Body of pancreas (tissue), 4 donors: ENCODE data around the gene TLR1. TPM values are rescaled to one million over a fixed set of nuclear protein-coding genes. Genes with fewer than 3 reads are reported as not detected.

Experiments
- ATAC-seq: fragments of 150-250 bp; one replicate; pipeline ENCODE4 v1.9.1; 2016
- DNase-seq, 4 donors: peaks; one replicate each; pipeline ENCODE4 v3.0.0-alpha.2; 2019
- H3K27ac ChIP-seq, 4 donors: fragments of 200-600 bp; sonication (generic); 1 replicate in 3 of 4; 2 replicates in 1 of 4; pipeline versions ENCODE4 v1.5.1 to v1.6.1; 2016 to 2019; ENCODE audit warnings: mild to moderate bottlenecking in 1 of 4, mixed read lengths in 1 of 4, moderate library complexity in 1 of 4
- H3K27me3 ChIP-seq, 2 donors: fragments of 200-600 bp; sonication (generic); one replicate each; pipeline ENCODE4 v1.6.0; 2016; ENCODE audit warnings: mild to moderate bottlenecking in 1 of 2
- H3K36me3 ChIP-seq, 2 donors: fragments of 200-600 bp; sonication (generic); replicated peaks in 1 of 2; 2 replicates each; pipeline ENCODE4 v1.5.1; 2016; ENCODE audit warnings: low read depth in 2 of 2; ENCODE audit not compliant: insufficient read depth in 1 of 2
- H3K4me1 ChIP-seq: fragments of 200-600 bp; sonication (generic); one replicate; pipeline ENCODE4 v1.6.0; 2016
- H3K4me3 ChIP-seq, 2 donors: fragments of 200-600 bp; sonication (generic); 1 replicate in 1 of 2; 2 replicates in 1 of 2; pipeline ENCODE4 v1.5.1; 2016 to 2019
- H3K9me3 ChIP-seq, 3 donors: fragments of 200-600 bp; sonication (generic); 1 replicate in 2 of 3; 2 replicates in 1 of 3; pipeline ENCODE4 v1.5.1; 2016
- POLR2A ChIP-seq, 3 donors: fragments of 450-650 bp; IDR thresholded peaks; one replicate each; pipeline ENCODE4 v1.6.1; 2016; ENCODE audit warnings: antibody characterized with exemption in 3 of 3, mild to moderate bottlenecking in 2 of 3
- WGBS, 2 donors: methylation state at CpG; one replicate each; pipeline ENCODE4 v1.1.5; 2017; 5-methylcytosine and 5-hydroxymethylcytosine counted together
- intact Hi-C: fragments of 100-400 bp; cut with DNase I; formaldehyde crosslinking; loops from one replicate; pipeline ENCODE4 v1.15.1; 2023
- total RNA-seq, 2 donors: library from RNA; depleted of rRNA; stranded (reverse); fragments of >200 nt; gene quantifications; one replicate each; pipeline ENCODE4 v1.1.0, GENCODE V29; 2016
- TF ChIP-seq, protein P1 (sequence below), 7 experiments: fragments of 450-650 bp in 4 of 7; fragments of 200-600 bp in 3 of 7; sonication (generic) in 3 of 7; IDR thresholded peaks; one replicate each; pipeline ENCODE4 v1.5.1; 2016 to 2019; ENCODE audit warnings: antibody characterized with exemption in 7 of 7

The TLR1 gene, protein sequence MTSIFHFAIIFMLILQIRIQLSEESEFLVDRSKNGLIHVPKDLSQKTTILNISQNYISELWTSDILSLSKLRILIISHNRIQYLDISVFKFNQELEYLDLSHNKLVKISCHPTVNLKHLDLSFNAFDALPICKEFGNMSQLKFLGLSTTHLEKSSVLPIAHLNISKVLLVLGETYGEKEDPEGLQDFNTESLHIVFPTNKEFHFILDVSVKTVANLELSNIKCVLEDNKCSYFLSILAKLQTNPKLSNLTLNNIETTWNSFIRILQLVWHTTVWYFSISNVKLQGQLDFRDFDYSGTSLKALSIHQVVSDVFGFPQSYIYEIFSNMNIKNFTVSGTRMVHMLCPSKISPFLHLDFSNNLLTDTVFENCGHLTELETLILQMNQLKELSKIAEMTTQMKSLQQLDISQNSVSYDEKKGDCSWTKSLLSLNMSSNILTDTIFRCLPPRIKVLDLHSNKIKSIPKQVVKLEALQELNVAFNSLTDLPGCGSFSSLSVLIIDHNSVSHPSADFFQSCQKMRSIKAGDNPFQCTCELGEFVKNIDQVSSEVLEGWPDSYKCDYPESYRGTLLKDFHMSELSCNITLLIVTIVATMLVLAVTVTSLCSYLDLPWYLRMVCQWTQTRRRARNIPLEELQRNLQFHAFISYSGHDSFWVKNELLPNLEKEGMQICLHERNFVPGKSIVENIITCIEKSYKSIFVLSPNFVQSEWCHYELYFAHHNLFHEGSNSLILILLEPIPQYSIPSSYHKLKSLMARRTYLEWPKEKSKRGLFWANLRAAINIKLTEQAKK
- 10 to 100 TPM; 12.2 to 20.8 TPM for total RNA-seq

DNA sequence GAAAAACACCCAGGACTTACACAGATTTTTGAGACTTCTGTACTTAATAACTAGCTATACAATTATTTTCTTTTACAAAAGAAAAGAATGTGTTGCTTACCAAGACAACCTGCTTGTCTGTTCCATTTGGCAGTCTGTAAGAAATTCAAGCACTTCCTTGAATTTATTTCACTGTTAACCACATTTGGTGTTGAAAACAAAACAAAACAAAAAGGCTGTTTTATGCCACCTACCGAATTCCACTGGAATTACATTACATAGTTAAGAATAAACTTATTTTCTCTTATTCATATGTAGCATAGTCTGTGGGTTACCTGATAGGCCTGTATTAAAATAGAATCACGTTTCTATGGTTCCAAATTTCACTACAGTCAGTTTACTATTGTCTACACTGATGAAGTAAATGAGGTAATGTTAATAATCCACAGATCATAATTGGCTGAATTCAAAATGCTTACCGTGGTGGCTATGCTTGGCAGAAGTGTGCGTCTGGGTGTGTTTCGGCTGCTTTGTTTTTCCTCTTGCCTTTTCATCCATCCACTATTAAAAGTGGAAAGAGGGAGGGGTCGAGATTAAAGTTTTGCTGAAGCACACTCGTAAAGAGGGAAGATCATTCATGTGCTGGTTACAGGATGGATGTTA is at the start of gene TLR1:
TSS of gene TLR1 (minus strand) at position 138 of the 642 bp plus-strand sequence. CDS start 5,960 bp downstream, outside the sequence.
- Histone ChIP-seq H3K27me3 (no peaks in the 10 kb centered on the region), H3K9me3 (no peaks in the 10 kb centered on the region), H3K27ac (peak within 1 kb of the TSS; percentile 42 to 78 (median 62)), H3K4me1 (peaks cover 18% of the 10 kb centered on the region), H3K4me3 (peak within 1 kb of the TSS in 1 of 2 donors; percentile 13), H3K36me3 (no peaks in the 10 kb centered on the region)
- ATAC-seq (peak; percentile 84), DNase-seq (no peak)
- 30 to 36% methylated on average over 7 of the region's 7 CpGs for WGBS, 2 donors
- intact Hi-C loops = no loop called here
- TF ChIP-seq, protein P1, sequence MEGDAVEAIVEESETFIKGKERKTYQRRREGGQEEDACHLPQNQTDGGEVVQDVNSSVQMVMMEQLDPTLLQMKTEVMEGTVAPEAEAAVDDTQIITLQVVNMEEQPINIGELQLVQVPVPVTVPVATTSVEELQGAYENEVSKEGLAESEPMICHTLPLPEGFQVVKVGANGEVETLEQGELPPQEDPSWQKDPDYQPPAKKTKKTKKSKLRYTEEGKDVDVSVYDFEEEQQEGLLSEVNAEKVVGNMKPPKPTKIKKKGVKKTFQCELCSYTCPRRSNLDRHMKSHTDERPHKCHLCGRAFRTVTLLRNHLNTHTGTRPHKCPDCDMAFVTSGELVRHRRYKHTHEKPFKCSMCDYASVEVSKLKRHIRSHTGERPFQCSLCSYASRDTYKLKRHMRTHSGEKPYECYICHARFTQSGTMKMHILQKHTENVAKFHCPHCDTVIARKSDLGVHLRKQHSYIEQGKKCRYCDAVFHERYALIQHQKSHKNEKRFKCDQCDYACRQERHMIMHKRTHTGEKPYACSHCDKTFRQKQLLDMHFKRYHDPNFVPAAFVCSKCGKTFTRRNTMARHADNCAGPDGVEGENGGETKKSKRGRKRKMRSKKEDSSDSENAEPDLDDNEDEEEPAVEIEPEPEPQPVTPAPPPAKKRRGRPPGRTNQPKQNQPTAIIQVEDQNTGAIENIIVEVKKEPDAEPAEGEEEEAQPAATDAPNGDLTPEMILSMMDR (IDR thresholded peaks at IDR 0.05) = peak; percentile 40 to 77 (median 74)
- TF ChIP-seq POLR2A (IDR thresholded peaks at IDR 0.05) = peak in 2 of 3 donors; percentile 49 to 56

DNA sequence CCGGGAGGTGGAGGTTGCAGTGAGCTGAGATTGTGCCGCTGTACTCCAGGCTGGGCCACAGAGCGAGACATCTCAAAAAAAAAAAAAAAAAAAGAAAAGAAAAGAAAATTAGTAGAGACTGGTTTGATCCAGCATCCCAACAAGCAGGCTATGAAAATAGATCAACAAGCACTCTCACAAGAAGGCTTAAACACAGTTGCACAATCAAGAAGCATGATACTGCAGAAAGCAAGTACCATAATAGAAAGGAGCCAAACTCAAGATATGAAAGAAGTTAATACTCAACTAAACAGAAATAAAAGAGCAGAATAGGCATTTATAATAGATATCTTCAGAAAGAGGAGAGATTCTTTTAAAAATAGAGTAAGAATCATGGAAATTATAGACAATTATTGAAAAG is 41.4 kb upstream of the TLR1 start:
- no peak for DNase-seq
- no peak for ATAC-seq
- WGBS, 2 donors = 67 to 78% methylated on average over 3 of the region's 3 CpGs
- H3K9me3 ChIP-seq = no peaks in the 10 kb centered on the region
- no peaks in the 10 kb centered on the region for H3K36me3 ChIP-seq
- H3K27ac ChIP-seq = no peak overlapping the region
- no peaks in the 10 kb centered on the region for H3K27me3 ChIP-seq
- no peak overlapping the region for H3K4me3 ChIP-seq
- intact Hi-C loops = no loop called here
- no peaks in the 10 kb centered on the region for H3K4me1 ChIP-seq
- no peak for TF ChIP-seq POLR2A (IDR thresholded peaks at IDR 0.05)

DNA sequence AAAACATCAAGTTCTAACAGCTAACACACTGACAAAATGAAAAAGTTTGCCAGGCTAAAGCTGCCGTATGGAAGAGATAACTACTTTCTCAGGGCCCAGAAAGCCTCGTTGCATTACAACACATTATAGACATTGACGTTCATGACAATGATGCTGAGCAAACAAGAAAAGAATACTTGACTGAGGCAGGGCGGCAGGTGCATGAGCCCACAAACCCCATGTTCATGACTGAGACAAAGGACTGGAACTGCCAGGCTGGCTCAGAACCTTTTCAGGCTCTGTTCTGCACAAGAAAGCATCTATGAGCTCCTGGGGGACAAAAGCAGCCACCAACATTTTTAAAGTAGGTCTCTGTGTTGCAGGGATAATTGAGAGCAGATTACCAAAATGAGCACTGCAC is 38.4 kb upstream of the TLR1 start:
- no peak for ATAC-seq
- intact Hi-C loops = no loop called here
- 52 to 61% methylated on average over 4 of the region's 4 CpGs for WGBS, 2 donors

DNA sequence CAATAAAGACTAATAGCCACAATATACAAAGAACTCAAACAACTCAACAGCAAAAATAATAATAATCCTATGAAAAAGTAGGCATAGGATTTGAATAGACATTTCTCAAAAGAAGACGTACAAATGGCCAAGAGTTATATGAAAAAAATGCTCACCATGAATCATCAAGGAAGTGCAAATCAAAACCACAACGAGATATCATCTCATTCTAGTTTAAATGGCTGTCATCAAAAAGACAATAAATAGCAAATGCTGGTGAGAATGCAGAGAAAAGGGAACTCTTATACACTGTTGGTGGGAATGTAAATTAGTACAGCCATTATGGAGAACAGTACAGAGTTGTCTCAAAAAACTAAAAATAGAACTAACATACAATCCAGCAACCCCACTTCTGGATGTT is 33.3 kb upstream of the TLR1 start:
- no peak for TF ChIP-seq POLR2A (IDR thresholded peaks at IDR 0.05)
- TF ChIP-seq, protein P1 (IDR thresholded peaks at IDR 0.05) = no peak
- Histone ChIP-seq H3K27me3 (no peaks in the 10 kb centered on the region), H3K36me3 (no peaks in the 10 kb centered on the region), H3K4me1 (no peaks in the 10 kb centered on the region), H3K9me3 (no peaks in the 10 kb centered on the region), H3K4me3 (no peak overlapping the region), H3K27ac (no peak overlapping the region)
- no peak for ATAC-seq
- no peak for DNase-seq
- whole genome bisulfite sequencing, 2 donors = 58 to 81% methylated on average over 2 of the region's 2 CpGs
- intact Hi-C loops = no loop called here

More for the DNA sequence above, 38.4 kb upstream of the TLR1 start:
- no peak overlapping the region for H3K27ac ChIP-seq
- TF ChIP-seq, protein P1 (IDR thresholded peaks at IDR 0.05) = no peak
- TF ChIP-seq POLR2A (IDR thresholded peaks at IDR 0.05) = no peak
- no peak overlapping the region for H3K4me3 ChIP-seq
- DNase-seq = no peak
- no peaks in the 10 kb centered on the region for H3K27me3 ChIP-seq
- H3K9me3 ChIP-seq = no peaks in the 10 kb centered on the region
- no peaks in the 10 kb centered on the region for H3K4me1 ChIP-seq
- no peaks in the 10 kb centered on the region for H3K36me3 ChIP-seq

DNA sequence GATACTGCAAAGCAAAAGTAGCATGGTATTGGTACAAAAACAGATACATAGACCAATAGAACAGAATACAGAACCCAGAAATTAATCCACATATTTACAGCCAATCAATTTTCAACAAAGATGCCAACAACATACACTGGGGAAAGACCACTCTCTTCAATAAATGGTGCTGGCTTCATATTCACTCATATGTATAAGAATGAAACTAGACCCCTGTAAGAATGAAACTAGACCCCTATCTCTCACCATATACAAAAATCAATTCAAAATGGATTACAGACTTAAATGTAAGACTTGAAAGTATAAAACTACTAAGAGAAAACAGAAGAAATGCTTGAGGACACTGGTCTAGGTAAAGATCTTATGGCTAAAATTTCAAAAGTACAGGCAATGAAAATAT is 32.7 kb upstream of the TLR1 start:
- H3K36me3 ChIP-seq = no peaks in the 10 kb centered on the region
- H3K27ac ChIP-seq = no peak overlapping the region
- ATAC-seq (no peak), DNase-seq (no peak)
- H3K9me3 ChIP-seq = no peaks in the 10 kb centered on the region
- no peaks in the 10 kb centered on the region for H3K4me1 ChIP-seq
- H3K4me3 ChIP-seq = no peak overlapping the region
- TF ChIP-seq, protein P1 (IDR thresholded peaks at IDR 0.05) = no peak
- no peaks in the 10 kb centered on the region for H3K27me3 ChIP-seq
- intact Hi-C loops = no loop called here
